D721Med (cell line): ENCODE data around the gene RFNG.

Source experiments
- DNase-seq: peaks from one replicate; pipeline ENCODE4 v3.0.0; 2011; ENCODE audit warnings: low spot score; ENCODE audit not compliant: insufficient read length
- FAIRE-seq: peaks from 2 replicates; lab custom pipeline; 2011; peaks lifted over from hg19 to GRCh38; lab: Jason Lieb, UNC
- CTCF ChIP-seq: IDR thresholded peaks from 2 replicates; pipeline ENCODE4 v1.5.1; 2012; ENCODE audit warnings: mild to moderate bottlenecking, control low read depth; ENCODE audit not compliant: insufficient read depth; ENCODE audit errors: missing control alignments

The RFNG gene

GRCh38 chr17:82036634-82037091, 14.9 kb downstream of the RFNG start:
- TF ChIP-seq CTCF, result no peak

GRCh38 chr17:82035956-82036633, 15.5 kb downstream of the RFNG start:
- no peak for TF ChIP-seq CTCF
- no peak for FAIRE-seq
- DNase-seq, result no peak

More at GRCh38 chr17:82036634-82037091, 14.9 kb downstream of the RFNG start:
- no peak for DNase-seq
- no peak for FAIRE-seq

GRCh38 chr17:82035488-82035887, 16.1 kb downstream of the RFNG start:
- FAIRE-seq (no peak), DNase-seq (no peak)
- no peak for TF ChIP-seq CTCF

GRCh38 chr17:82034371-82035011, 17.1 kb downstream of the RFNG start:
- no peak for TF ChIP-seq CTCF
- FAIRE-seq (no peak), DNase-seq (no peak)

GRCh38 chr17:82033359-82034085, 18.1 kb downstream of the RFNG start:
- no peak for DNase-seq
- FAIRE-seq, result no peak
- no peak for TF ChIP-seq CTCF

GRCh38 chr17:82031885-82032627, 19.6 kb downstream of the RFNG start:
- TF ChIP-seq CTCF, result no peak
- FAIRE-seq (no peak), DNase-seq (peak; percentile 56)
